ENCODE results near the gene SPATA31C1. TPM values are rescaled to one million over a fixed set of nuclear protein-coding genes. Genes with fewer than 3 reads are reported as not detected.
A peak's percentile ranks its signal among the peaks of the same experiment; 100 is the strongest.

SPATA31C1 gene
- total RNA-seq, 6 experiments from 2014 or later: not detected

DNA sequence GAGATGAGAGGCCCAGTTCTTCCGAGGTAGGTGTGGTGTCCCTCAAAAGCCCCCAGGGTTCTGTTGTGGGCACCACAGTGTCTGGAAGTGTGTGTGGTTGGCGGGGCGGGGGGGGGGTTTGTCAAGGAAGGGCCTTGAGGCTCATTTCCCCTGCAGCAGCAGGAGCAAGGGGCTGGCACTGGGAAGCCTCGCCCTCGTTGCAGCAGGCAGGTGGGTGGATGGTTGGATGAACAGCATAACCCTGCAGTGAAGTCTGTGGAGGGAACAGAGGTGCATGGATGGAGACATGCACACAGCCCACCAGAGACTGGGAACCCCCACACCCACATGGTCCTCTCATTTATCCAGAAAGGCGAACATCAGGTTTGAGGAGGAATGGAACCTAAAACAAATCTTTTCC, 37.1 kb upstream of the SPATA31C1 start:
- 67% methylated on average over 3 of the region's 6 CpGs for WGBS (ENCODE audit: insufficient coverage, low coverage, low lambda C conversion rate, missing lambda C conversion rate)
- Histone ChIP-seq H3K27ac (no peak overlapping the region), H3K36me3 (no peaks in the 10 kb centered on the region), H3K4me1 (no peaks in the 10 kb centered on the region), H3K9me3 (no peaks in the 10 kb centered on the region), H3K4me3 (no peak overlapping the region), H3K27me3 (no peaks in the 10 kb centered on the region)
- DNase-seq (no peak), ATAC-seq (no peak)
- intact Hi-C loops (cut with DNase I): no loop called here
- TF ChIP-seq, protein P1, sequence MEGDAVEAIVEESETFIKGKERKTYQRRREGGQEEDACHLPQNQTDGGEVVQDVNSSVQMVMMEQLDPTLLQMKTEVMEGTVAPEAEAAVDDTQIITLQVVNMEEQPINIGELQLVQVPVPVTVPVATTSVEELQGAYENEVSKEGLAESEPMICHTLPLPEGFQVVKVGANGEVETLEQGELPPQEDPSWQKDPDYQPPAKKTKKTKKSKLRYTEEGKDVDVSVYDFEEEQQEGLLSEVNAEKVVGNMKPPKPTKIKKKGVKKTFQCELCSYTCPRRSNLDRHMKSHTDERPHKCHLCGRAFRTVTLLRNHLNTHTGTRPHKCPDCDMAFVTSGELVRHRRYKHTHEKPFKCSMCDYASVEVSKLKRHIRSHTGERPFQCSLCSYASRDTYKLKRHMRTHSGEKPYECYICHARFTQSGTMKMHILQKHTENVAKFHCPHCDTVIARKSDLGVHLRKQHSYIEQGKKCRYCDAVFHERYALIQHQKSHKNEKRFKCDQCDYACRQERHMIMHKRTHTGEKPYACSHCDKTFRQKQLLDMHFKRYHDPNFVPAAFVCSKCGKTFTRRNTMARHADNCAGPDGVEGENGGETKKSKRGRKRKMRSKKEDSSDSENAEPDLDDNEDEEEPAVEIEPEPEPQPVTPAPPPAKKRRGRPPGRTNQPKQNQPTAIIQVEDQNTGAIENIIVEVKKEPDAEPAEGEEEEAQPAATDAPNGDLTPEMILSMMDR (IDR thresholded peaks at IDR 0.05): no peak
- TF ChIP-seq POLR2A (IDR thresholded peaks at IDR 0.05): no peak

DNA sequence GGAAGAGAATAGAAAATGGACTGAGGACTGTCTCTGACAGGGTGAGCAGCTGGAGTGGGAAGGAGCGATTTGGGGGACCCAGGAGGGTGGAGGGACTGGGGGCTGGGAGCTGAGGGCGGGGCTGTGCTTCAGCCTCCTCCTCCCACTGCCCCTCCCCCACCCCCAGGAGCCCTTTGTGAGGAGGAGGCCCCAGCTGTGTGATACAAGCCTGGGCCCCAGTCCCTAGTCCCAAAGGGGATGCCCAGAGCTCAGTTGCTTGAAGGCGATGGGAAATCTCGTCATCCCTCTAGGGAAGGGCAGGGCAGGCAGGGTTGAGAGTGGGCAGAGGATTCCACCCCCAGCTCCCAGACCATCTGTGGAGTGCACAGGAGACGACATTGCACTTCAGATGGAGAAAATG, 35.1 kb upstream of the SPATA31C1 start, which contains the start of gene SPATA31E1:
TSS of gene SPATA31E1 (plus strand) at position 251 of the 400 bp plus-strand sequence. CDS start at position 266, 15 bp downstream.
- TF ChIP-seq POLR2A (IDR thresholded peaks at IDR 0.05): no peak
- TF ChIP-seq, protein P1 (IDR thresholded peaks at IDR 0.05): no peak
- Histone ChIP-seq H3K4me3 (no peak within 1 kb of the TSS), H3K27me3 (no peaks in the 10 kb centered on the region), H3K9me3 (no peaks in the 10 kb centered on the region), H3K27ac (no peak within 1 kb of the TSS), H3K4me1 (no peaks in the 10 kb centered on the region), H3K36me3 (no peaks in the 10 kb centered on the region)
- no CpG with 5 or more reads among the region's 5 CpGs for WGBS (ENCODE audit: insufficient coverage, low coverage, low lambda C conversion rate, missing lambda C conversion rate)
- intact Hi-C loops (cut with DNase I): no loop called here
- no peak for DNase-seq
- ATAC-seq: no peak

DNA sequence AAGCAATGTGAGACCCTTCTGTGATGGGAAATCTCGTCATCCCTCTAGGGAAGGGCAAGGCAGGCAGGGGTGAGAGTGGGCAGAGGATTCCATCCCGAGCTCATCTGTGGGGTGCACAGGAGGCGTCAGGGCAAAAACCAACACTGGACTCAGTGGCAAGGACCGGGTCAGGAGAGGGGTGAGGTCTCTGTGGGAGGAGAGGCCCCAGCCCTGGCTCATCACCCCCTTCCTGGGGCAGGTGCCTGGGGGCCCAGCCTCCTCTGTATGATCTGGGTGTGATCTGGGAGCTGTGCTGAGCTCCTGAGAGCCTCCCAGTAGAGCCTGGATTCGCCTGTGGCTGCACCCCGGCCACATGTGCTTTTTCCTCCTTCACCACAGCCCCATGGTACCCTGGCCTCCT, 34.5 kb upstream of the SPATA31C1 start:
- Histone ChIP-seq H3K36me3 (no peaks in the 10 kb centered on the region), H3K27ac (no peak overlapping the region), H3K9me3 (no peaks in the 10 kb centered on the region), H3K27me3 (no peaks in the 10 kb centered on the region), H3K4me1 (no peaks in the 10 kb centered on the region), H3K4me3 (no peak overlapping the region)
- no peak for ATAC-seq
- no peak for DNase-seq
- TF ChIP-seq, protein P1 (IDR thresholded peaks at IDR 0.05): no peak
- no peak for TF ChIP-seq POLR2A (IDR thresholded peaks at IDR 0.05)
- 87% methylated on average over 3 of the region's 6 CpGs for WGBS (ENCODE audit: insufficient coverage, low coverage, low lambda C conversion rate, missing lambda C conversion rate)
- intact Hi-C loops (cut with DNase I): no loop called here

DNA sequence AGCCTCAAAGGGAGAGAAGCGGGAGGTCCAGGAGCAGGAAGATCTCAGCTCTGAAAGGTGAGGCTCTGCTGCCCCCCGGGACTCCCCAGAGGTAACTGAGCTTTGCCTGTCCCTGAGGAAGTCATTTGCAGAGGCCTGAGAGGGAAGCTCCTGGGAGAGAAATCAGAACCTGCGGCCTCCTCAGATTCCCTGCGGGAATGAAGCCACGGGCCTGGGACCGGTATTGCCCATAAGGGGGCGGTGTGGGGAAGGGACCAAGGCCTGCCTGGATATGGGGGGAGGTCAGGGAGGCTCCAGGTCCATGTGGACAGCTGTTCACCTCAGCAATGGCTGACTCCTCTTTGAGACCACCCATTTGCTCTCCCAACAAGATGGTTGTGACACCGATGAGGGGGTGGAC, 33.8 kb upstream of the SPATA31C1 start:
- 60% methylated on average over 1 of the region's 8 CpGs for WGBS (ENCODE audit: insufficient coverage, low coverage, low lambda C conversion rate, missing lambda C conversion rate)
- ATAC-seq (peak in 2 of 4 donors; percentile 14 to 16), DNase-seq (no peak)
- Histone ChIP-seq H3K4me1 (no peaks in the 10 kb centered on the region), H3K27ac (no peak overlapping the region), H3K9me3 (no peaks in the 10 kb centered on the region), H3K4me3 (no peak overlapping the region), H3K27me3 (no peaks in the 10 kb centered on the region), H3K36me3 (no peaks in the 10 kb centered on the region)
- no peak for TF ChIP-seq POLR2A (IDR thresholded peaks at IDR 0.05)
- TF ChIP-seq, protein P1 (IDR thresholded peaks at IDR 0.05): peak in 2 of 4 donors; percentile 13 to 24
- intact Hi-C loops (cut with DNase I): no loop called here
